K562 (cell line): ENCODE measurements around the gene MEGF11.

ENCODE experiments used
- NR3C1 ChIP-seq: sonication (generic); formaldehyde crosslinking; IDR thresholded peaks from 2 replicates; pipeline ENCODE4 v1.8.1; 2022; ENCODE audit warnings: missing genetic modification reagents
- THRA ChIP-seq: fragments of 450-650 bp; IDR thresholded peaks from 2 replicates; pipeline ENCODE4 v1.6.1; 2017; ENCODE audit warnings: mild to moderate bottlenecking, moderate library complexity
- ZBTB34 ChIP-seq: fragments of 250-450 bp; sonication (Bioruptor Pico); IDR thresholded peaks from 2 replicates; pipeline ENCODE4 v1.8.0; 2021; ENCODE audit warnings: mild to moderate bottlenecking, moderate library complexity

- no peak for TF ChIP-seq ZBTB34 (CRISPR knock-in tag)
- TF ChIP-seq THRA = no peak
- TF ChIP-seq NR3C1 (CRISPR knock-in tag) = no peak
These were observed 314.9 kb downstream of the MEGF11 start for GRCh38 chr15:65938604-65939003.
